22Rv1 (cell line): ENCODE results near the gene CEBPZ.
"Not testable (repeated sequence)": the region's sequence is repeated elsewhere in the genome, so short reads cannot be mapped to it uniquely, and the experiment has no call there.

ENCODE experiments used
- ZFX ChIP-seq: fragments of 450-650 bp; IDR thresholded peaks from 2 replicates; pipeline ENCODE4 v1.6.1; 2017; ENCODE audit warnings: antibody characterized with exemption, borderline replicate concordance
- TF ChIP-seq, protein P1 (sequence below): fragments of 450-650 bp; IDR thresholded peaks from 2 replicates; pipeline ENCODE4 v1.5.1; 2017; ENCODE audit warnings: mild to moderate bottlenecking

DNA sequence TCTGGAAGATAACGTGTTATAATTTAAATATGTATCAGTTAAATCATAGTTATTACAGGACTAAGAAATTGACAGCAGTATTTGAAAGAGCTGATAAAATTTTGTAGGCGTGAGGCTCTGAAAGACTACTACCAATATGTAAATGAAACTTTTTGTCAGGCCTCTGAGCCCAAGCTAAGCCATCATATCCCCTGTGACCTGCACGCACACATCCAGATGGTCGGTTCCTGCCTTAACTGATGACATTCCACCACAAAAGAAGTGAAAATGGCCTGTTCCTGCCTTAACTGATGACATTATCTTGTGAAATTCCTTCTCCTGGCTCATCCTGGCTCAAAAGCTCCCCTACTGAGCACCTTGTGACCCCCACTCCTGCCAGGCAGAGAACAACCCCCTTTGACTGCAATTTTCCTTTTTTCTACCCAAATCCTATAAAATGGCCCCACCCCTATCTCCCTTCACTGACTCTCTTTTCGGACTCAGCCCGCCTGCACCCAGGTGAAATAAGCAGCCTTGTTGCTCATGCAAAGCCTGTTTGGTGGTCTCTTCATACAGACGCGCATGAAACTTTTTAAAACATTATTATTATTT, 26.2 kb downstream of the CEBPZ start:
- TF ChIP-seq ZFX, result not testable (repeated sequence)
- TF ChIP-seq, protein P1, sequence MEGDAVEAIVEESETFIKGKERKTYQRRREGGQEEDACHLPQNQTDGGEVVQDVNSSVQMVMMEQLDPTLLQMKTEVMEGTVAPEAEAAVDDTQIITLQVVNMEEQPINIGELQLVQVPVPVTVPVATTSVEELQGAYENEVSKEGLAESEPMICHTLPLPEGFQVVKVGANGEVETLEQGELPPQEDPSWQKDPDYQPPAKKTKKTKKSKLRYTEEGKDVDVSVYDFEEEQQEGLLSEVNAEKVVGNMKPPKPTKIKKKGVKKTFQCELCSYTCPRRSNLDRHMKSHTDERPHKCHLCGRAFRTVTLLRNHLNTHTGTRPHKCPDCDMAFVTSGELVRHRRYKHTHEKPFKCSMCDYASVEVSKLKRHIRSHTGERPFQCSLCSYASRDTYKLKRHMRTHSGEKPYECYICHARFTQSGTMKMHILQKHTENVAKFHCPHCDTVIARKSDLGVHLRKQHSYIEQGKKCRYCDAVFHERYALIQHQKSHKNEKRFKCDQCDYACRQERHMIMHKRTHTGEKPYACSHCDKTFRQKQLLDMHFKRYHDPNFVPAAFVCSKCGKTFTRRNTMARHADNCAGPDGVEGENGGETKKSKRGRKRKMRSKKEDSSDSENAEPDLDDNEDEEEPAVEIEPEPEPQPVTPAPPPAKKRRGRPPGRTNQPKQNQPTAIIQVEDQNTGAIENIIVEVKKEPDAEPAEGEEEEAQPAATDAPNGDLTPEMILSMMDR, result not testable (repeated sequence)
